DMS153 (cell line): ENCODE data around the gene CGN.

Experiments
- DNase-seq: peaks from one replicate; lab custom pipeline; 2025; lab: John Stamatoyannopoulos, UW

The CGN gene

GRCh38 chr1:151510957-151511635 is at the start of gene CGN:
CGN (plus strand) TSS chr1:151511387; CDS start chr1:151518520, 7,133 bp downstream.
- DNase-seq = peak; percentile 91

GRCh38 chr1:151461694-151462093 is 49.5 kb upstream of the CGN start:
- DNase-seq = no peak

- no peak for DNase-seq
Measured at GRCh38 chr1:151465026-151465425, 46.2 kb upstream of the CGN start.

GRCh38 chr1:151472856-151473731 is 38.1 kb upstream of the CGN start:
- DNase-seq = peak; percentile 82

GRCh38 chr1:151474745-151475144 is 36.4 kb upstream of the CGN start:
- DNase-seq = no peak

- DNase-seq = no peak
Measured at GRCh38 chr1:151475175-151475574, 36.0 kb upstream of the CGN start.

GRCh38 chr1:151476083-151476482 is 35.1 kb upstream of the CGN start:
- no peak for DNase-seq

- DNase-seq = no peak
Measured at GRCh38 chr1:151477066-151477465, 34.1 kb upstream of the CGN start.

- DNase-seq = no peak
Measured at GRCh38 chr1:151478140-151478812, 32.9 kb upstream of the CGN start.

- DNase-seq = no peak
Measured at GRCh38 chr1:151478923-151479322, 32.3 kb upstream of the CGN start.

- DNase-seq = no peak
Measured at GRCh38 chr1:151479462-151479861, 31.7 kb upstream of the CGN start.

- no peak for DNase-seq
Measured at GRCh38 chr1:151482017-151482416, 29.2 kb upstream of the CGN start.

- DNase-seq = no peak
Measured at GRCh38 chr1:151485685-151486255, 25.4 kb upstream of the CGN start.

GRCh38 chr1:151486557-151486956 is 24.6 kb upstream of the CGN start:
- no peak for DNase-seq

- no peak for DNase-seq
Measured at GRCh38 chr1:151491641-151492040, 19.5 kb upstream of the CGN start.

- DNase-seq = no peak
Measured at GRCh38 chr1:151492120-151492519, 19.1 kb upstream of the CGN start.

- no peak for DNase-seq
Measured at GRCh38 chr1:151493042-151493441, 18.1 kb upstream of the CGN start.

- DNase-seq = no peak
Measured at GRCh38 chr1:151494741-151495281, 16.4 kb upstream of the CGN start.

GRCh38 chr1:151495316-151495715 is 15.9 kb upstream of the CGN start:
- DNase-seq = no peak

GRCh38 chr1:151499365-151499764 is 11.8 kb upstream of the CGN start:
- DNase-seq = no peak

GRCh38 chr1:151499930-151500329 is 11.3 kb upstream of the CGN start:
- DNase-seq = no peak

GRCh38 chr1:151501474-151501873 is 9.7 kb upstream of the CGN start:
- no peak for DNase-seq
